GM21515 (cell line): ENCODE results near the gene CCDC91.
"Not testable (repeated sequence)": the region's sequence is repeated elsewhere in the genome, so short reads cannot be mapped to it uniquely, and the experiment has no call there.

Experiments
- ATAC-seq: cut with Tn5 transposase; IDR thresholded peaks from one replicate; pipeline ENCODE4 v1.9.1; 2021; ENCODE audit not compliant: unreplicated experiment

Gene CCDC91

DNA sequence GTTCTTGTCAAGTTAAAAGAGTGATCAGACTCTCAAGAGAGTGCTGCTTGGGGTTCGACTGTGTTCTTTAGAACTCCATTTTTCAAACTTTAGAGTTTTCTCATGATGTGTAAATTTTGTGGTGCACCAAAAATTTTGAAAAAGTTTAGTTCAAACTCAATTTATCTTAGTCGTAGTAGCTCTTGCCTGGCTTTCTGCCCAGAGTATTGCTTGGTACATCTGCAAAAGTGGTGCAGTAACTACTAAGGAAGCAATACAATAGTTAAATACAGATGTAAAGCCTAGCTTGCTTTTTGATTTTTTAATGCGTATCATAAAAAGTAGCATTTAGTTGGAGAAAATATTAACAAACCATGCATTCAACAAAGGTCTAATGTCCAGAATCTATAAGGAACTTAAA is 9.5 kb upstream of the CCDC91 start:
- no peak for ATAC-seq

DNA sequence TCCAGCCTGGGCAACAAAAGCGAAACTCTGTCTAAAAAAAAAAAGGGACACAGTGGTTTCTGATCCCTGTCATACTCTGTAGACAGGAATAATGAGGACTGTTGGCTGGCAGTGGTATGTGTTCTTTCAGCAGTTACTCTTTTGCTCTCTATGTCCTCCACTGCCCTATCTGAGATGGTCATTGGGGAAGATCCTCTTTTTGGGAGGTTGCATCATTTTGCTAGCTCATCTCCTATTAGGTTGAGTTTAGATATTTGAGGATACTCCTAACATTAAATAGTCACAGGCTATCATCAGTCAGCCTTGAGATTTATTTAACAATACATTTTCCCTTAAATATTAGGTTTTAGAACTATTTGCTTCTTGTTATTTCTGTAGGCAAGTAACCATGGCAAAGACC is 5.9 kb upstream of the CCDC91 start:
- ATAC-seq, result no peak

DNA sequence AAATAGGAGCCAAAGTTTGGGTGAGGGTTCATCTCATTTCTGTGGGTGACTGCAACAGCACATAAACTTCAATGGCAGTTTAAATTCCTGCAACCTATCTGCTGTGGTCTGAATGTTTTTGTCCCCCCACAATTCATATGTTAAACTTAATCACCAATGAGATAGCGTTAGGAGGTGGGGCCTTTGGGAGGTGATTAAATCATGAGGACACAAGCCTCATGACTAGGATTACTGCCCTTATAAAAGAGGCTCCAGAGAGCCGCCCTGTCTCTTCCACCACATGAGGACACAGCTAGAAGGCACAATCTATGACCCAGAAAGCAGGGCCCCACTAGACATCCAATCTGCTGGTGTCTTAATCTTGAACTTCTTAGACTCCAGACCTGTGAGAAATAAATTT is 3.8 kb upstream of the CCDC91 start:
- ATAC-seq, result no peak

DNA sequence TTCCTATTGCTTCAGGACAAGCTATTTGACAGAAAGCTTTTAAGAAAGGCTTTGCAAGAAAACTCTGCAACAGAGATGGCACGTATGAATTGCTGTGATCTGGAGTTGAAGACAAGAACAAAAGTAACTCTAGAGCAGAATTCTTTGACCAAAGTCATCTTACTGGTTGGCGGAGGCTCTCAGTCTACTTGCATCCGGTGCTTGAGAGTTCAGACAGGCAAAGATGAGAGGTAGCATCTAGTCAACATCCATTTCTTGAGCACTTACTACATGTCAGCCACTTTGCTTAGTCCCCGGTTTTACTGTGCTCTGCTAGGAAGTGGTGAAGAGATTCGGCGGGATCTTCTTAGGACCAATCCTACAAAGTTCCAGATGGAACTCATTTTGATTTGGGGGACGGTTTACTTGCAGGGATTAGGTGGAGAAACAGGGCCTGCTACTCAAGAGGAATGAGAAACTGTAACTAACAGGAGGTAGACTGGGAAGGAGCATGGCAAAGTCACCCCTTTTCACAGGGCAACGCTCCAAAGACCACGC is 404 bp upstream of the CCDC91 start:
- ATAC-seq, result peak; percentile 0

DNA sequence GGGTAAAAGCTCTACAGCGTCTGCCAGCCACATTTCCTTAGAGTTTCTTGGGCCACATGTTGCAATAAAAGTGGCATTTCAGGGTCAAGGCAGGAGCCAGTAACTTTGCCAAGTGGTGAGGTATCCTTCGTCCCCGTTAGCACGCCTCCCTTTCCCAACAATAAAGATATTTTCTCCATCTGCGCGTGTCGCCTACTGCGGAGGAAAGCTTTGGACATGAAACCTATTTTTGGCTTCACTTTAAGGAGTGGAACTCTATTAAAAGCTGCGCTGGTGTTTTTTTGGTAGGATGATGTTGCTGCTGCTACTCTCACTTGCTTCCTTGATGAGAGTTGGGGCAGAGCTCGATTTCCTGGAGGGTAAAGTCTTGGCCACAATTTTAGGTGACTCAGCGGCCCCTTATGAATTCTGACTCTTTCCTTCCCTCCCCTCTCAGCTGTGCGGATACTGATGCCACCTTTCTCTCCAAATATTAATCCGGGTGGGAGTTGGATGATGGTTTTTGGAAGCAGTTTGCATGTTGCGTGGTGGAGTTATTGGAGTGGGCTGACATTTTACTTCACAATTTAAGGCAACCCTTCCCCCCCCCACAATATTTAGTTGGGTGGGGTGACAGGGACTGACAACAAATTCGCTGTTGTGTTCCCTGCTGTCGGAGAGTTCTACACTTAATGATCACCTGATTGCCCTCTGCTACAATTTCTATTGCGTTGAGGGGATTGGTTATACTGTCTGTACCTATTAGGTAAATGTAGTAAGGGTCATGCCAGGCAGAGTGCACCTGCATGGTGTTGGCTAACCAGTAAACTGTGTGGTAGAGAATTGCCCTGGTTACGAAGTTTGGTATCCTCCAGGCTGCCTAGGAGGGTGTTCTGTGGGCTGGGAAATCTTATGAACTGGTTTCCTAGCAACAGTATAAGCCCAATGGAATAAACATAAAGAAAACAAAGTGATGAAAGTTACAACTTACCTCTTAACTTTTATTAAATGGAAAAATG is 1.1 kb downstream of the CCDC91 start:
- peak; percentile 11 for ATAC-seq

DNA sequence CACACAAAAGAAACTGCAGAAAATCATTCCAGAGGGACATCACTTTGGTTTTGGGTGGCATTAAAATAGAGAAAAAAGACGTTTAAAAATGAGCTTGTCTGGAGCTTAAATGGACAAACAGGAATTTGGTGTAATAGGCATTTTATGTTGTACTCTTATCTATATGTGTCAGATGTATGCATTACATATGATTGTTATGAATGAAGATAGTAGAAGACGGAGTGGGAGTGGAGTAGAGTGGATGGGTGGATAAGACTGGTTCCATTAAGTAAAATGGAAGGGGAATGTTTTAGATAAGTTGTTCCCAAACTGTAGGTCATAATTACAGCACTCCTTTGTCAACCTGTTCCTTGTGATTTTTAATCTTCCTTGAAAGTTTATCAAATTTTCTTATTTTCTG is 1.9 kb downstream of the CCDC91 start:
- ATAC-seq, result no peak

DNA sequence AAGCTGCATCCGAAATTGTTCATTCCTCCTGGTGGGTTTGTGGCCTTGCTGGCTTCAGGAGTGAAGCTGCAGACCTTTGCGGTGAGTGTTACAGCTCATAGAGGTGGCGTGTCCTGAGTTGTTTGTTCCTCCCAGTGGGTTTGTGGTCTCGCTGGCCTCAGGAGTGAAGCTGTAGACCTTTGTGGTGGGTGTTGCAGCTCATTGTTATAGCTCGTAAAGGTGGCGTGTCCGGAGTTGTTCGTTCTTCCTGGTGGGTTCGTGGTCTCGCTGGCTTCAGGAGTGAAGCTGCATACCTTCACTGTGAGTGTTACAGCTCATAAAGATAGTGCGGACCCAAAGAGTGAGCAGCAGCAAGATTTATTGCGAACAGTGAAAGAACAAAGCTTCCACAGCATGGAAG is 4.4 kb downstream of the CCDC91 start:
- not testable (repeated sequence) for ATAC-seq

DNA sequence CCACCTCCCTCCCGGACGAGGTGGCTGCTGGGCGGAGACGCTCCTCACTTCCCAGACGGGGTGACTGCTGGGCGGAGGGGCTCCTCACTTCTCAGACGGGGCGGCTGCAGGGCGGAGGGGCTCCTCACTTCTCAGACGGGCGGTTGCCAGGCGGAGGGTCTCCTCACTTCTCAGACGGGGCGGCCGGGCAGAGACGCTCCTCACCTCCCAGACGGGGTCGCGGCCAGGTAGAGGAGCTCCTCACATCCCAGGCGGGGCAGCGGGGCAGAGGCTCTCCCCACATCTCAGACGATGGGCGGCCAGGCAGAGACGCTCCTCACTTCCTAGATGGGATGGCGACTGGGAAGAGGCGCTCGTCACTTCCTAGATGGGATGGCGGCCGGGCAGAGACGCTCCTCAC is 10.9 kb downstream of the CCDC91 start:
- ATAC-seq, result not testable (repeated sequence)

DNA sequence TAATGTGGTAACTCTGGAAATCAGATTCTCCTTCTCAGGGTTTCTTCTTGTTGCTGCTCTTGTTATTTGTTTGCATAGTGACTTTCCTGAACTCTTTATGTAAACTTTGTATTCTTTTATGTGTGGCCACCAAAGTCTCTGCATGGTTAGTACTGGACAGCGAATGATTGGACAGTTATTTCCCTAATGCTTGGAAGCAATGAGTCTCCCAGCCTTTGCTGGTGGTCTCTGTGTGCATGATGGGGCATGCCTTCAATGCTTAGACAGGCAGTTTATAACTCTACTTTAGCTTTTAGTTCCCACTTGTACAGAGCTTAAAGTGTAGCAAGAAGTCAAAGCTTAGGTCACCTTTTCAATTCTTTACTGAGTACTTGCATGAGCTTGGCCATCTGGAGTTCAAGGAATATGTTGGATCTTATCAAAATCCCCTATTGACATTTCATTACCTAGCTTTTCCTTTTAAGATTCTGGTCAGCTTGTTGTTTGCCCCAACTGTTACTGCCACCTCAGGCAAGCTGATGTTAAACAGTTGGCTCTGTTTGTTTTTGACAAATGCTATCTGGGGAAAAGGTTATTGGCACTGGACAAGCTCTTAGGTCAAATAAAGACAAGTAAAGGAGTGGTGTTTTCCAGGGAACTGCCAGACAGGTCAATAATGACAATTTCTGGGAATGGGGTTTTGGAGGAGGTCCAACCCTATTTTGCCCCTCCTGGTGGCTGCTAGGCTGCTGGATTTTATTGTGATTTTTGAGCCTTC is 12.3 kb downstream of the CCDC91 start:
- ATAC-seq, result no peak

DNA sequence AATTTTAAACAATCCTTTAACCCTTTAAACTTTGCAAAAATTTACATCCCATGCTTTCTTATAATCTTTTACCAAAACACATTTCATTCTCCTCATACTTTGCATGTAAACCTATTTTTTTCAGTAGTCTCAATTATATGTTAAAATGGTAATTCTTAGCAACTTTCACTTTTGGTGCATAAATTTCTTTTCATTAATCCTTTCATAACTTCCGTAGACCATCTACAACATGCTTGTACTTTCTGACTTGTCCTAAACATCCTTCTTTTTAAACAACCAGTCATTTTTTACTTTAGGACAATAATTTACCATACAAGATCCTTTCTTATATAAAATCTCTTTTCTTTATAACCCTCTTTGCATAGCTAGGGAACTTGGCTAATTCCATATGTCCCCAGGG is 19.5 kb downstream of the CCDC91 start:
- no peak for ATAC-seq

DNA sequence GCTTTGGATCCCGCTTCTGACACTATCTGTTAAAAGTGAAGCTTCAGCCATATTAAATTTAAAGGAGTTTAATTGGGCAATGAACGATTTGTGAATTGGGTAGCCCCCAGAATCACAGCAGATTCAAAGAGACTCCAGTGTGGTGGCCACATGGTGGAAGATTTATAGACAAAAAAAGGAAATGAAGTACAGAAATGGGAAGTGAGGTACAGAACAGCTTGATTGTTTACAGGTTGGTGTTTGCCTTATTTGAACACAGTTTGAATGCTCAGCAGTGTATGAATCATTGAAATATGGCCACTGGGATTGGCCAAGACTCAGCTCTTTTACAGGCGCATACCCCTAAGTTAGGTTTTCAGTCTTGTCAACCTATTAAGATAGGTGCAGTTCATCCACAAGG is 21.9 kb downstream of the CCDC91 start:
- no peak for ATAC-seq

DNA sequence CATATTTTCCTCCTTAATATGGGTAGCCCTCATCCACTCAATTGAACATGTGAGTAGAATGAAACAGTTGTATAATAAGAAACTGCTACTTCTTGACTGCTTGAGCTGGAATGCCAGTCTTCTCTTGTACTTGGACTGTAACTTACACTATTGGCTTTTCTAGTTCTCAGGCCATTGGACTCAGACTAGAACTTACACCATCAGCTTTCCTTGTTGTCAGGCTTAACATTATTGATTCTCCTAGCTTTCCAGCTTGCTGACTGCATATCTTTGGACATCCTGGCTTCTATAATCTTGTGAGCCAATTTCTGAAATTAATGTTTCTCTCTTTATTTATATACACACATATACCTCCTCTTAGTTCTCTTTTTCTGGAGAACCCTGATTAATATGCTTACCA is 24.8 kb downstream of the CCDC91 start:
- ATAC-seq, result no peak

DNA sequence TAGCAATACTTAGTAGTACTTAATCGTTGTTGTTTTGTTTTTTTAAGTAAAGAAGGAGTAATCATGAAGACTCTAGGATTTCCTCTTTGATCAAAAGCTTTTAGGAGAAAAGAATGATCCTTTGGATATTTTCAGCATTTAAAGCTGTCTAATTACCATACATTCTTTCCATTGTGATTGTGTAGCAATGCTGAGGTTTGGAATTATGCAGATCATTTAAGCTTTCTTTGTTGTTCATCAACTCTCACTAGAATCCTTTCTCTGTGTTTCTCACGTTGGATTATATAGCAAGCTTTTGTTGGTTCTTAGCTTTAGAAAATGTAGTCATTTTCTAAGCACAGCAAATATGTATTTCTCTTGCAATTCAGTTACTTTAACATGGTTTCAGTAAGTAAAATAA is 25.8 kb downstream of the CCDC91 start:
- ATAC-seq, result no peak

DNA sequence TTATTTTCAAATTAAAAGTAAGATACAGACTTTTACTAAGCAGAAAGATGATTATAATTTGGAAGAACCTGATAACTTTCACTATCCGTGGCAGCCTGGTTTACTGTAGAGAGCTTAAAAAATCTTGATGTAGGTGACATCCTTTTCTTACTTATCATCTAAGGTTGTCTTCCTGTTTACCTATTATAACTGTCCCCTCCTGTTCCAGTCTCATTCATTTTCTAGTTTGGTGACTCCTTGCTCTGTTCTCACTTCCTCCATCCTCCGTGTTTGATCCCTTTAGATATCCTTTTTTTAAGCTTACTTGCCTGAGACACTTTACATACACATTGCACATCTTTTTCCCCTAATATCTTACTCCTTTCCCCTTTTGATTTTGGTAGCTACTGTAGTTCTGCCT is 27.5 kb downstream of the CCDC91 start:
- no peak for ATAC-seq

DNA sequence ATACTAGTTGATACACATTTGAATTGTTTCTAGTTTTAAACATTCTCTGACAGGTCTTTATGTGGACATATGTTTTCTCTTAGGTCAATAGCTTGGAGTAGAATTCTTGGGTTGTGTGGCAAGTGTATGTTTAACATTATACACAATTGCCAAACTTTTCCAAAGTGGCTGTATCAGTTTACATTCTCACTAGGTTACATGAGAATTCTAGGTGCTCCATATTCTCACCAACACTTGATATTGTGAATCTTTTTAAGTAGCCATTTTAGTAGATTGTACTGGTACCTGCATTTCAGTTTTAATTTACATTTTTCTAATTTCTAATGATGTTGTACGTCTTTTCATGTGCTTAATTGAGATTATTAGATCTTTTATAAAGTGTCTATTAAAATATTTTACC is 28.6 kb downstream of the CCDC91 start:
- no peak for ATAC-seq

DNA sequence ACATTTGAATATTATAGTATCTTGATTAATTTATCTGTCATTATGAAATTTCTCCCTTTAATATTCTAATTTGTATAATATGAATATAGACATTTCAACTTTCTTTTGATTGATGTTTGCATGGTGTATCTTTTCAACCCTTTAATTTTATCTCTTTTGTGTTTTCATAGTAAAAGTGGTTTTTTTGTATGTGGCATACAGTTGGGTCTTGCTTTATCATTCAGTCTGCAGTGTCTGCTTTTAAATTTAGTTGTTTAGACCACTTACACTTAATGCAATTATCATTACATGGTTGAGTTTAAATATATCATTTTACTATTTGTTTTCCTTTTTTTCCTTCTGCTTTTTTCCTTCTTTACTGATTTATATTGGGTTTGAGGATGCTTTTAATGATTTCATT is 29.6 kb downstream of the CCDC91 start:
- ATAC-seq, result no peak

DNA sequence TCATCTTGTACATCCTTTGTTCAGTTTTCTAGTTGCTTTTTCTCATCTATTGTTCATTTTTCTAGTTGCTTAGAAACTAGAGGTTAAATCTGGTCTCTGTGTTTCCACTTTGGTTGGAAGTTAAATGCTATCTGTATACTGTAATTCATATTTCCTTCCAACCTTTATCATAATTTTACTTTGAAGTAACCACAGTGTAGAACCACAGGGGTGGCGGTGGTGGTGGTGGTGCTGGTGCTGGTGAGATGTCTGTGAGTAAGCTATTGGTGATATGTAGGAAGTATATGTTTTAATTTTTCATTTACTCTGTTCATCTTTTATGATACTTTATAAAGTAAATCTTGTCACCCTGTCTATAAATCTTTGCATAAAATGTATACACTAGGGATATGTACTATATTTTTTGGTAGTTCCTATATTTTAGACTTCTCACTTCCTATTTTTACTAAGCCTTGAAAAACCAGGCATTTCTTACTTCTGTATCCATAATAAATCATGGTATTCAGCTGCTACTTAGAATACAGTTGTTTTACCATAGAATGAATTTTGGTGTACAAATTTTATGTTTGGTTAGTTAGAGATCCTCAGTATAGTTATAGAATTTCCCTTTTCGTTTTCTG is 31.9 kb downstream of the CCDC91 start:
- ATAC-seq, result no peak

DNA sequence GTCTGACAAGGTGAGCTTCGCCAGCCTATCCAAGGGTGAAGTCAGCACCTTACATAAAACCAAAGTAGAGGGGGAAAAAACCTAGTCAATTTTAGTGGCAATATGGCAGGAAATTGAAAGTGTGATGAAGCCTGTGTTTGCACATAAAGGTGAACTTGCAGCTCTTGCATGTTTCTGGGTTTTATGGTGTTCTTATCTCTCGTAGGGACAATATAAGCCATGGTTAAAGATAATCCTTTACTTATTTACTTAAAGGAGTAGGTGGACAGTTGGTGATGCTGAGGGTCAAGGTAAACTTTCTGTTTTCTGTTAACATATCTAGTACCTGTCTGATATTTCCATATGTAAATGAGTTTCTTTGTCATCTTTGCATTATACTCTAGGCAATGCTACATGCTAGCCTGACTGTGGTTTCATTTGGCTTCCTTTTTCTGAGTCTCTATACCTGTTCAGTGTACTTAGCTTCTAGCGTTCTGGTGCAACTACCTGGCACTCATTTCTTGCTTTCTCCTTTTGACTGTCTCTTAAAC is 32.8 kb downstream of the CCDC91 start:
- ATAC-seq, result peak; percentile 89

DNA sequence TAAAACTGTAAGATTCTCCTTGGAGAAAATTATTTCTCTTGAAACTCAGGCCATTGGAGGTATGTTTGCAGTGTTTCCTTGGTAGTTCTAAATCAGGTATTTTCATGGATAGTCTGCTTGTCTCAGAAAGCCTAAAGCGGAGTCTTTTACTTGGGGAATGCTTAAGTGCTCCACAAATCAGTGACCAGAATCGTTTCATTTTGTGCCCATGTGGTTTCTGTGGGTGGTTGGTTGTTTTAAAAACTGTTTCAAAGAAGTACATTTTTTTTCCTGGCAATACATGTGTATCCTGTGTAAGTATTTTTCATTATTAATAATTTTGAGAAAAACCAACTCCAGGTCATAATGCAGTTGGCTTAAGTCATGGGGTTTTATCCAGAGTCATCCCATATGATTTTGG is 33.6 kb downstream of the CCDC91 start:
- no peak for ATAC-seq

DNA sequence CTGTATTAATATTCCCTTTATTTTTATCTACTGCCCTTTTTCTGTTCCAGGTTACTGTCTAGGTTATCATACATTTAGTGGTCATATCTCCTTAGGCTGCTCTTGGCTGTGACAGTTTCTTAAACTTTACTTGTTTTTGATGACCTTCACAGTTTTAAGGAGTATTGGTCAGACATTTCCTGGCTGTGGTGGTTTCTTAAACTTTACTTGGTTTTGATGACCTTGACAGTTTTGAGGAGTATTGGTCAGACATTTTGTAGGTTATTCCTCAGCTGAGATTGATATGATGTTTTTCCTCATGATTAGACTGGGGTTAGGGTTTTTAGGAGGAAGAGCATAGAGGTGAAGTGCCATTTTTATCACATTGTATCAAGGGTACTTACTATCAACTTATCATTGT is 36.4 kb downstream of the CCDC91 start:
- ATAC-seq, result no peak

DNA sequence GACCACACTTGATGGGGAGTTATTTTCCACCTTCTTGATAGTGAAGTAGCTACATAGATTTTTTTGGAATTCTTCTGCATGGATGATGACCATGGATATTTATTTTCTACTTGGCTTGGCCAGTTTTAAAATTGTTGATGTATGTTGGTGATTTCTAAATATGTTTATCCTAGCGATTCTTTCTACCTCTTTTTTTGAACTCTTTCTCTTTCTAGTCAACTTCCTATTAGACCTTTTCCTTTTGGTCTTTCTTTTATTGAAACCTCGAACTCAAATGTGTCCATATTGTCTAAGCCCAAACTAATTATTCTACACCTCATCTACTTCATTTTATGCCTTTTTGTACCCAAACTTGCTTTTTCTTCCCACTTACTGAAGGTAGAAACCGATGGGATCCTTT is 37.0 kb downstream of the CCDC91 start:
- no peak for ATAC-seq
